Astrocyte of the cerebellum (primary cell): Measurements from ENCODE around the gene CD300LD.
"Not testable (repeated sequence)": the region's sequence is repeated elsewhere in the genome, so short reads cannot be mapped to it uniquely, and the experiment has no call there.

Source experiments
- DNase-seq: peaks from one replicate; pipeline ENCODE4 v3.0.0-alpha.2; 2011; ENCODE audit warnings: low read depth
- H3K4me3 ChIP-seq: 2 replicates; pipeline ENCODE4 v1.5.1; 2011; ENCODE audit warnings: mild to moderate bottlenecking, low read depth, low read length, moderate library complexity
- in situ Hi-C: cut with HindIII; loops from 2 replicates; pipeline ENCODE4 v1.10.0; 2017; ENCODE audit warnings: low sequenced_read_pairs
- TF ChIP-seq, protein P1 (sequence below): IDR thresholded peaks from 2 replicates; pipeline ENCODE4 v1.5.1; 2012; ENCODE audit warnings: low read length, low read depth, moderate library complexity, mild to moderate bottlenecking; ENCODE audit errors: missing control alignments

The CD300LD gene

DNA sequence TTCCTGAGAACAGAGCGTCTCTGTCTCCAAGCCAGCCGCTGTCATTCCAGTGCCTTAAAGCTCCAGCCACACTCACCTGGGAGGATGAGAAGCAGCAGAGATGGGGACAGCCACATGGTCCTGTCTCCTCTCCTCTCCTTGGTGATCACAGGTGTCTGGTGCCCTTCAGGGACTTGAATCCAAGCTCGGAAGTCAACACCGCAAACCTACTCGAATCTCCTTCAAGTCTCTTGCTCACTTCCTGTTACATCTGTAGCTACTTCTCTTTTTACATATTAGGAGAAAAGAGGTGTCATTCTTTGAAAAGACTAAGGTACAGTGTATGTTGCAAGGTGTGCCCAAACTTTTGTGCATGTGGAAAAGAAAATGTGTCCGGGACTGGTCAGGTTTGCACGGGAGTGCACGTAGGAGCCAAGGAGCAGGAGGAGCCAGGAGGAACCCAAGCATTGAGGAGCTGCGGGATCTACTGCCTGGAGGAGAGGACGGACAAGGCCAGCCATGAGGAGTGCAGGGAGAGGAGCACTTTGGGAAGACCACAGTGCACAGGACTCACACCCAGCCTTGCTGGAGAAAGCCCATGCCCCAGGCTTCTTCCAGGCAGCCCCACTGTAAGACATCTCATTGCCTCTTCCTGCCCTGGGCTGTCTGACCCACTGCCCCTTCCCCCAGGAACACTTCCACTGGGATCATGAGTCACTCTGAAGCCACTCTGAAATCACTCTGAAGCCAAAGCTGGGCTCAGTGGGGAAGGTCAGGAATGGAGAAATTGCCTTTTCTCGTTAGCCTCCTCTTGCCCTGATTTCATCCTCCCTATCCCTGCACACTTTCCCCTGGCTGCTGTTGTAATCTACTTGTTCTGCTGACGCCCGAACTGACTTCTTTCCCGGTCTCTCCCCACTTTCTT, at the start of gene CD300LD:
CD300LD (minus strand) TSS at position 197 of the 904 bp plus-strand sequence; CDS start at position 116, 81 bp downstream.
- no peak for DNase-seq
- H3K4me3 ChIP-seq, result no peak within 1 kb of the TSS
- TF ChIP-seq, protein P1, sequence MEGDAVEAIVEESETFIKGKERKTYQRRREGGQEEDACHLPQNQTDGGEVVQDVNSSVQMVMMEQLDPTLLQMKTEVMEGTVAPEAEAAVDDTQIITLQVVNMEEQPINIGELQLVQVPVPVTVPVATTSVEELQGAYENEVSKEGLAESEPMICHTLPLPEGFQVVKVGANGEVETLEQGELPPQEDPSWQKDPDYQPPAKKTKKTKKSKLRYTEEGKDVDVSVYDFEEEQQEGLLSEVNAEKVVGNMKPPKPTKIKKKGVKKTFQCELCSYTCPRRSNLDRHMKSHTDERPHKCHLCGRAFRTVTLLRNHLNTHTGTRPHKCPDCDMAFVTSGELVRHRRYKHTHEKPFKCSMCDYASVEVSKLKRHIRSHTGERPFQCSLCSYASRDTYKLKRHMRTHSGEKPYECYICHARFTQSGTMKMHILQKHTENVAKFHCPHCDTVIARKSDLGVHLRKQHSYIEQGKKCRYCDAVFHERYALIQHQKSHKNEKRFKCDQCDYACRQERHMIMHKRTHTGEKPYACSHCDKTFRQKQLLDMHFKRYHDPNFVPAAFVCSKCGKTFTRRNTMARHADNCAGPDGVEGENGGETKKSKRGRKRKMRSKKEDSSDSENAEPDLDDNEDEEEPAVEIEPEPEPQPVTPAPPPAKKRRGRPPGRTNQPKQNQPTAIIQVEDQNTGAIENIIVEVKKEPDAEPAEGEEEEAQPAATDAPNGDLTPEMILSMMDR, result no peak
- in situ Hi-C loops, result no loop called here

DNA sequence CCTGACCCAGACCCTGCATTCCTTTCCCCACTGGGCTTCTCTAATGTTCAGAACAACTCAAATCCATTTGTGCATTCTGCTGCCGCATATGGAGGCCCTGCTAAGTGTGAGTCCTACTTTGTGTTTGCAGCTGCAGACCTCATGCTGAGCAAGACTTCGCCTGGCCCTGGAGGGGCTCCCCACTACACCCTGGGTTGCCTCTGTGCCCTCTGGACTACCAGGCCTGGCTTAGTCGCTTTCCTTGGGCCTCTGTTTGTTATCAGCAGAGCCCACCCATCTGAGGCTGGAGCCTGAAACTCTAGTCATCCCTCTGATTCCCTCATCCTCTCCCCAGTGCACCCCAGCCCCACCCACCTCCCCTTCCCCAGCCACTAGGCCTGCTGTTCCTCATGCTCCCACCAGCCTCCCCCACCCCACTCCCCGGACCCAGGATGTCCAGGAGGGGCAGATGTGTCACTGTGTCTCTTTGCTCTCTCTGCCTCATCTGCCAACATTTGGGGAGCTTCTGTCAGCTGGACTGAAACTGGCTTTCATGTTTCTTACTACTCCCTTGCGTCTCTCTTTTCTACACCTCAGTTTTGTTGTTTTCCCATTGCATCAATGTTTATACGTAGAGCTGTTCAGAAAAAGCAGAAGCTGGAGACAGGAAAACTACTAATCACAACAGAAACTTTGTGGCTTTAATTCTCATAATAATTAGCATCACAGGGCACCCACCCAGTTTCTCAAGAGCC, 49.3 kb upstream of the CD300LD start:
- DNase-seq, result no peak
- H3K4me3 ChIP-seq, result no peak overlapping the region
- TF ChIP-seq, protein P1, result no peak
- in situ Hi-C loops, result no loop called here

DNA sequence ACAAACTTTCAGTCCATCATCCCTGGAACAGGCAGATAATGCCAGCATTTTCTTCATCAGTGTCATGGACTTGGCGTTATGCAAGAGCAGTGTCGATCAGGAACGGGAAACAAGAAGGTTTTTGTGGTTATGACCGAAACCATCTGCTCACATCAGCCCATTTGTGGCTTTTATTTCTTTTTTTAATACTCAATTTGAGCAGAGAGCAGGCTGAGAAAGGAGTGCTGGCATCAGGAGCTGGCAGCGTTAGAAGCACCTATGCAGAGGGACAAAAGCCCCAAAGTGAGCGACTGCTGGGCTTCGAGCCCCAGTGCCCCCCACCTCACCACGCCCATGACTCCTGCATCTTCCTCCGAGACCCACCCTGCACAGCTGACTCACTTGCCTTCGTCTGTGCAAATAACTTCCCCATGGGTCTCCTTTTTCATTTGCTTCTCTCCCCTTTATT, 47.6 kb upstream of the CD300LD start:
- TF ChIP-seq, protein P1, result no peak
- in situ Hi-C loops, result no loop called here
- DNase-seq, result no peak
- no peak overlapping the region for H3K4me3 ChIP-seq

DNA sequence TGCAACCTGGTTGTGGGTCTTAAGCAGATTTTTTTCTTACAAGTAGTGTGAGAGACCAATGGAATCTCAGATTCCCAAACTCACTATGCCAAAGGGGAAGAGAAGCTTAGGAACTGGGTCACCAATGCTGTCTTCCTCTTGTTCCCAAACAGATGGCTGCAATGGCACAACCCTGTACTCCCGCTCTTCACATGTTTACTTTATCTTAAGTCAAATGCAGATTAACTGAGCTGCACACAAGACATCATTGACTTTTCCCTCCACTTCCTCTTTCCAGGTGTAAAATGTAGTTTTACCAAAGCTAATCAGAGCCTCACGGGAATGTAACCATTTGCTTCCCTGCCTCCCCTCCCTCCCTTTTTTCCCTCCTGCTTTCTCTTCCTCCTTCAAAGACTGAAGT, 45.8 kb upstream of the CD300LD start:
- DNase-seq, result no peak
- no peak overlapping the region for H3K4me3 ChIP-seq
- TF ChIP-seq, protein P1, result no peak
- in situ Hi-C loops, result no loop called here

DNA sequence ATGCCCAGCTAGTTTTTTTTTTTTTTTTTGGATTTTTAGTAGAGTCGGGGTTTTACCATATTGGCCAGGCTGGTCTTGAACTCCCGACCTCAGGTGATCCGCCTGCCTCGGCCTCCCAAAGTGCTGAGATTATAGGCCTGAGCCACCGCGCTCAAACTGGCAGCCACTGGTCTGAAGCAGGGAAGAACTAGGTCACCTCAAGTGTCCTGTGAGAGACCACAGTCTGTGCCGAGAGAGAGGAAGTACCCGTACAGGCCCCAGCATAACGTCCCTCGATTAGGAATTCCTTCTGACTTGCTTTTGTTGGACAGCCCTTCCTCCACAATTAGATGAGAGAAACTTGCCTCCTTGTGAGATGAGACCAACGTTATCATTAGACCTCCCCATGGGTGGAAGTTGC, 45.2 kb upstream of the CD300LD start:
- DNase-seq, result no peak
- H3K4me3 ChIP-seq, result no peak overlapping the region
- TF ChIP-seq, protein P1, result no peak
- in situ Hi-C loops, result no loop called here

DNA sequence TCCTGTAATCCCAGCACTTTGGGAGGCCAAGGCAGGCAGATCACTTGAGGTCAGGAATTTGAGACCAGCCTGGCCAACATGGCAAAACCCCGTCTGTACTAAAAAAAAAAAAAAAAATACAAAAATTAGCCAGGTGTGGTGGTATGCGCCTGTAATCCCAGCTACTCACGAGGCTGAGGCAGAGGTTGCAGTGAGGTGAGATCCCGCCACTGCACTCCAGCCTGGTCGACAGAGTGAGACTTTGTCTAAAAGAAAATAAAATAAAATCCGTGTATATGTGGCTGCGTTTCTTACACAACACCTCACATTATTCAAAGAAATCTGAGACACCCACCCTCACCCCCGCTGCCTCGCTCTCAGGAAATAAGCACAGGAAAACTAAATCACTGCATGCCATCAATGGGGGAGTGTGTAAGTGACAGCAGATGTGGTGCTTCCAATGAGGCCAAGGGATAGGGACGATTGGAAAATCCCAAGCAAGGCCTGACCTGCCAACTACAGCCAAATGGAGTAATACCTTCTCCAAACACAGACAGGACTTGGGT, 44.5 kb upstream of the CD300LD start:
- H3K4me3 ChIP-seq, in situ Hi-C loops, DNase-seq: not testable (repeated sequence)

DNA sequence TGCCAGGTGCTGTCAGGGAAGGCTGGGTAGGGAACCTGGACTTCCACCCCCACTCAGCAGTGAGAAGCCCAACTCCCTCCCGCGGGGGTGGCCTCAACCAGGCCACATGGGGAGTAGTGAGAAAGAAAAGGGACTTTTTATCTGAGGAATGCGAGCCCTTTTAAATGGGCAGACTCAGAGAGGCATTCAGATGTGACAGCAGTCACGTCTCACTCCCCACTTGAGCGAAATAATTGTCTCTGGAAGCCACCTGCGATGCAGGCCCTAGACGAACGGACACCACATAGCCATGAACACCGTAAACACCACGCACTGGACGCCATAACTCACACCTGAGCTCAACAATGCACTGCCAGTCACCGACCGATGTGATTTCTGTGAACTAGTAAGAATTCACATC, 43.3 kb upstream of the CD300LD start:
- DNase-seq, result no peak
- no peak overlapping the region for H3K4me3 ChIP-seq
- TF ChIP-seq, protein P1, result no peak
- in situ Hi-C loops, result no loop called here
